Stimulated activated CD8-positive, alpha-beta memory T cell treated with anti-CD3 and anti-CD28 coated beads, Interleukin-4, amount 100 ng/mL, for 4 hours (primary cell): ENCODE data around the gene GATA3.
A peak's percentile ranks its signal among the peaks of the same experiment; 100 is the strongest.

ENCODE experiments used
- DNase-seq, 2 donors: peaks; one replicate each; pipeline ENCODE4 v3.0.0-alpha.2; 2020; ENCODE audit warnings: low read depth in 2 of 2, low spot score in 1 of 2

GATA3 gene

DNA sequence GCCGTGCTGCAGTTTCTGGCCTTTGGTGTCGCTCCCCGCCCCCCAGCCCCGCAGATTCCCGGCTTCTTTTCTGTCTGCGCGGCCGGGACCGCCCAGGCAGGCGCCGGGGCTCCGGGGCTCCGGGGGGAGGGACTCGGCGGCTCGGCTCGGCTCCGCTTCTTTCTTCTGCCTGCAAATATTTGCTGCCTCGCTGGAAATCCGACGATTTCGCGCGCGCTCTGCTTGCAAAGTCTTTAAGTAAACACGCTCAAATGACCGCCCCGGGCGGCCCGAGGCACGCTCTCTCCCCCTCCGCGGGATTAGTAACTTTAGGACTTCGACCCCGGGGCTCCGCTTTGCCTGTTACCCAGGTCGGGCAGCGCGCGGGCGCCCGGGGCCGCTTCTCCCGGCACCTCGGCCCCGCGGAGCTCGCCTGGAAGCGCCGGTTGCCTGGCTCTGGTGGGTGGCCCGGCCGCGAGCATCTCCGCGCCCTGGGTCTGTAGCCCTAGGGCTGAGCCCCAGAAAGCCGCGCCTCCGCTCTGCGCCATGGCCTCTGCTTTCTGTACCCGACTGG is 3.9 kb upstream of the GATA3 start:
- DNase-seq: no peak

DNA sequence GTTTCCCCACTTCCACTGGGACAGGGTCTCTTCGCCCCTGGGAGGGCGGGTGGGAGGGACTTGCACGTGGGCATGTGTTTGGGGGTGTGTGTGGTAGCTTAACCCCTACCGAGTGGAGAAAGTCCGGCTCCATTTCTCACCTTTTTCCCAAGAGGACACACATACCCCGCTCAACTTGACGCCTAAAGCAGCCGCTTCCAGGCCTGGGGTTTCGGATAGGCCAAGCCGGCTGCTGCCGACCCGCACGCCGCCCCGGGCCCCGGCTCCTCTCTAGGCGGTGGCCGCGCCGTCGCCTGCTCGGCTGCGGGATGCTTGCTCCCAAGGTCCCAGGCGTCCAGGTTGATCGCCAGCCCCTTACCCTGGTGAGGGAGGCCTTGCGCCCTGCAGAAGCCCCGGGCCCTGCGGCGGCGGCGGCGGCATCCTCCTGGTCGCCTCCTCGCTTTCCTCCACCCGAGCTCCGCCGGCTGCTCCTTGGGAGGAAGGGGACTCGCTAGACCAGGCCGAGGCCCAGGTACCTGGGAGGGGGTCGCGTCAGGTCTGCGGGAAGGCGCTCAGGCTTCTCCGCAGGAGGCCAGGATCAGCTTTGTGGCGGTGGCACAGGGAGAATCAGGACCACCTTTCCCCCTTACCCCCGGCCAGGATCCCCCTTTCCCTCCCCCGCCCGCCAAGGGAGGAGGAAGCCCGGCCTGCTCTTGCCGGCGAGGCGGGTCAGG is 3.2 kb upstream of the GATA3 start:
- DNase-seq: no peak

DNA sequence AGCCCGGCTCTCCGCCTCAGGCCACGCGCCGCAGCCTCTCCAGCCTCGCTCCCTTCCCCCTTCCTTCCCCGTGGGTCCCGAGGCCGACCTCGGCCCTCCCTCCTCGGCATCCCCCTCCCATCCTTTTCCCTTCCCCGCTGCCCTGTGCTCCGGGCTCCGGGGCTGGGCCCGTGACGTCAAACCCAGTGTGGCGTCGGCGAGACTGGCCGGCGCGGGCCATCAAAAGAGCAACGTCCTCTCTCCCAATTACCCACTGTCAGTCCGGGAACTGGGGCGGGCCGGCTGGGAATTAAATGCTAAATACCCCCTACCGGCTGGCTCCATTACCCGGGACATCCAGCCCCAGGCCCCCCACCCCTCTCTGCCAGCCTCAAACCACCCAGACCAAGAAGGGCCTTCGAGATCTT is 2.6 kb upstream of the GATA3 start:
- DNase-seq: no peak

DNA sequence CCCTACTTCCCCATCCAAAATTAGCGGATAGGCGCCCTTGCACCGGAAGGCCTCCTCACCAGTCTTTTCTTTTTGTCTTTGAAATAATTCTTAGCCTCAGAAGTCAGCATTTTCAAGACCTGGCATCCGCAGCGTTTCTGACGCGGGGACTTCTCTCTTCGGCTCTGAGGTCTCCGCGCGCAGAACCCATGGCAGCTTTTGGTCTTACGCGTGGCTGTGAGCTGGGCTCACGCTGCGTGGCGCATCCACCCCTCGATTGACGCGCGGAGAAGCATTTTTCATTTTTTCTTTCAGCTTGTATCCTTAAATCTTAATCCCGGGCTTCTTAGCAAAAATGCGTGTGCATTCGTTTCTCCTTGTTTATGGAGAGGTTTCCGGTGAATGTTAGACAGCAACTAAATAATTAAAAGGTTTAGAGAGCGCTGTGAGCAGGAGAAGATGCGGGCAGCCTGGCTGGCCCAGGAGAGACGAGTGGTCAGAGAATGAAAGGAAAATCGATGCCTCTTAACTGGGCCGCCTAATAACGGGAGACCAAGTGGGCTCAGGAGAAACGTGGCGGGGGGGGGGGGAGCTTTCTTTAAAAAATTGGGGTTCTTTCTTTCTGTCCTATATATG is 2.0 kb upstream of the GATA3 start:
- DNase-seq: no peak

DNA sequence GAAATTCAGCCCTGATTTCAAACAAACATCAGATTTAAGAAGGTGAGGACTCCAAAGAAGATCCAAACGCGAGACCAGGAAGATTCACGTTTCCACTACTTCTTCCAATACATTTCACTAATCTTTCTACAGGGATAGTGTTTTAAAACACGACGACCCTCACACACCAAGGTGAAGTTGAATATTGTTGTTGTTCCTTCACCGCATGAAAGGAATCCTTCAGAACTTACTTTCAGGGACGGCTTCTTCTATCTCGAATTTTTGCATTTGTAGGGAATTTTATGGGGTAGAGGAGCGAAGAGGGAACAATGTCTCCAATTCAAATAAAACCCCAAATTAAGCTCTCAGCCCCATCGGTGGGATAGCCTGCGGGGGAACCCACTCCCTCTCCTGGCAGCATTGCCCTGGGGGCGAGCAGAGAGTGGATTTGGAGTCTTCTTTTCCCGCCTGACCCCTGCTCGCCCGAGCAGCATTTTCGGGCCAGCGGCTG is 1.5 kb upstream of the GATA3 start:
- DNase-seq: no peak

DNA sequence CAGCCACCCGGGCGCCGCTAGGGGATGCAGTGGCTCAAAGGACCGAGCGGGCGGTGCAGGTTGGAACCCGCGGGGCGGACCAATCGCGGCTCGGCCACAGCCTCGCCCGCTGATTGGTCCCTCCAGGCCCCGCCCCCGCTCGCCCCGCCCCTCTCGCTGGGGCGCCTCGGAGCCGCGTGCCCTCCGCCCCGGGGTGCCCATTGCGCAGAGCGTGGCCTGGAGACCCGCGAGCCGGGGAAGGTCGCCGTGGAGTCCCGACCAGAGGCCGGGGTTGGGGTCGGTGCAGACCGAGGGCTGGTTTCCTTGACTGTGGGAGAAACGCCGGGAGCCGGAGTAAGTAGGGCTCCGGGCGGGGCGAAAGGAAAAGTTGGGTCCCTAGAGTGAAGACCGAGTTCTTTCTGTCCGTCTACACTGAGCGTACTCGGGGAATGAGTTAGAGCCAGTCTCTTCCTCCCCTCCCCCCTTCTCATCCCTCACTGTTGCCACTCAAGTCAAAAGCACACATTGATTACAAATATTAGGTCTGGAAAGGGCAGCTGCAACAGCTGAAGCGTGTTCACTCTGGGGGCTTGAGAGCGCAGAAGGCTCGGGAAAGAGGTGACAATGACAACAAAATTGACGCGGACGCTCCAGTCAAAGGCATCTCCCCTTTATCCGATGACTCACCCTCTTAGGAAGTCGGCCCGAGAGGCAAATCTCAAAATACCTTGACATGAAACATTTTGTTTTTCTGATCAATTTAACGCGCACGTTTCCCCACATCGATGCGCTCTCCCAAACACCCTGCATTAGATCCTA is 843 bp upstream of the GATA3 start:
- peak; percentile 90 to 93 for DNase-seq

DNA sequence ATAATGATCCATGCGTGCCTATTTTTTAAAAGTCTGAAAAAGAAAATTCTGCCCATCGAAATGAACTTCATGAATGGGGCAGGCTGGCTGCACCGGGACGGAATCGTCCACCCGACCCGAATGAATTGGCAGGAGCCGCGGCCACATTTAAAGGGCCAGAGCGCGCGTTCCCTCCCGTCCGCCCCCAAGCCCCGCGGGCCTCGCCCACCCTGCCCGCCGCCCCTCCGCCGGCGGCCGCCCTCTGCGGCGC is 319 bp upstream of the GATA3 start:
- no peak for DNase-seq

DNA sequence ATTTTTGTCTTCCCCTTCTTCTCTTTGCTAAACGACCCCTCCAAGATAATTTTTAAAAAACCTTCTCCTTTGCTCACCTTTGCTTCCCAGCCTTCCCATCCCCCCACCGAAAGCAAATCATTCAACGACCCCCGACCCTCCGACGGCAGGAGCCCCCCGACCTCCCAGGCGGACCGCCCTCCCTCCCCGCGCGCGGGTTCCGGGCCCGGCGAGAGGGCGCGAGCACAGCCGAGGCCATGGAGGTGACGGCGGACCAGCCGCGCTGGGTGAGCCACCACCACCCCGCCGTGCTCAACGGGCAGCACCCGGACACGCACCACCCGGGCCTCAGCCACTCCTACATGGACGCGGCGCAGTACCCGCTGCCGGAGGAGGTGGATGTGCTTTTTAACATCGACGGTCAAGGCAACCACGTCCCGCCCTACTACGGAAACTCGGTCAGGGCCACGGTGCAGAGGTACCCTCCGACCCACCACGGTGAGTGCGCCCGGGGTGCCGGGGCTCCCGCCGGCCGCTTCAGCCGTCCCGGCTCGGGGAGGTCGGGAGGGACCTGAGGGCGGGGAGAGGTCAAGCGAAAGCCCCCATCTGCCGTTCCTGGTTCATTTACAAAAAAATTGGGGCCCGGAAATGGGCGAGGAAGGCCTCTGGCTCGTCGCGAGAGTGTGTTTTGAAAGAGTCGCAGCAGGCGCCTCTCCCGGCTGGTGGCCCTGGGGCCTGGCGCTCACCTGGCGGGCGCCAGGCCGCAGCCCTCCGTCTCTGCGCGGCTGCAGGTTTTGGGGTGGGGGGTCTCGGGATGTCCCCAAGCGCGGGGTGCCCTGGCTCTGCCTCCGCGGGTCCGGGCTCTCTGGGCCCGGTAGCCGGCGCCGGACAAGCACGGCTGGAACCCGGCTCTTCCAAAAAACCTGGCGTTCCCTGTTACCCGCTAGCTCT is 1.2 kb downstream of the GATA3 start:
- DNase-seq: no peak

DNA sequence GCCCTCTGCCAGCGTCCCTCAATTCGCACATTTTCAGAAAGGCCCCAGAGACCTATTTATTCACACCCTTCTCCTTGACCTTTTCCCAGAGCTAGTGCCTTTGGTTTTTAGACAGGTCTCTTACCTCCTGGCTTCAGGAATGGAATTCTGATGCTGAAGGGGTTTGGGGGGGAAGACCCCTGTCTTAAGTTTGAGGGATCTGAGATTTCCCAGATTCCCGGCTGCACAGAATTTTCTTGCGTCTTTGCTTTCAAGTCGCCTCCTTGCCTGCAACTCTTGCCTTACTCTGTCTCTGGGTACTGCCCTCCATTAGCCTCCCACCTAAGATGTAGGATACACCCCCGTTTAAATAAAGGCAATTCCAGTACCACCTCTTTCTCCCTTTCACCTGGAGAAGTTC is 1.9 kb downstream of the GATA3 start:
- no peak for DNase-seq

DNA sequence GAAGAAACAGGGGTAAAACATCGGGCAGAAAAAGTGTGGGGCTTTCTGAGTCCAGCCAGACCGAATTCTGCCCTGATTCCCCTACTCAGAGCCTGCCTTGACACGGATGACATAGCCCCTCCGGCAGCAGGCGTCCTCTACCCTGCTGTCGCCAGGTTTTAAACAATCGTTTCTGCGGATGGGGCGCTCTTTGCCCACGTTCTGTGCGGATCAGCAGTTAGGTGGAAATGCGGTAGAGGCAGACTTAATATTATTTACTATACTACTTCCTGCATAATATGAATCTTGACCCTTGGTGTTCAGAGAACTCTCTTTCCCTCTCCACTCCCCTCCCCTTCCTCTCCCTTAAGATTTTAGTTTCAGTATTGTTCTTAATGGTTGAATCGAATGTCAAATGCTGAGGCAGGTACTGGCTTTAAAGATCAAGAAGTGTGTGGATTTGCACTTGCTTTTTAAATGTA is 2.4 kb downstream of the GATA3 start:
- no peak for DNase-seq

DNA sequence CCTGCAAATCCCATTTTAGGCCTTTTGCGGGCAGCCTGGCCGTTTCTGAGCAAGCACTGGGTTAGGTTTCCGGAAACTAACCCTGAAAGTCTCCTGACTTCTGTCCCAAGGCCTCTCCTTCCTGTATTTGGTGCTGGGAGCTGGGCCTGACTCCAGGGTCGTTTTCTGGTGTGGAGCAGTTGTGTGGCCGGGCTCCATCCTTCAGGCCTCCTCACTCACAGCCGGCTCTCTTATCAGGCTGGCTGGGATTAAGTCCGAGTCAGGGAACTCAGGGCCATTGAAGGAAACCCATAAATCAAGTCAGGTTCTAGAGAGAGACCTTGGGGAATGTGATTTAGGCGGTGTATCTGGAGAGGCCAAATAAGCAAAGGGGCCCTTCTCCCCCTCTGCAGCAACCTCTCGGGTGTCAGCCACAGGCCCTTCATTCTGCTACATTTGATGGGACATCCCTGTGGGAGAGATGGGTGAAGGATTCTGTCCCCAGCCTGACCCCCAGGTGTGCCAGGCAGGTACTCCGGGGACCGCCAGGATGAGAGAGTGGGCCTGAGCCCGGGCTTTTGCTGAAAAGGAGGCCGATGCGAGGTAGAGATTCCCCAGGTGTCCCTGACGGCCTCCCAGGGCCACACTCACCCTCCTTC is 3.3 kb downstream of the GATA3 start:
- no peak for DNase-seq

DNA sequence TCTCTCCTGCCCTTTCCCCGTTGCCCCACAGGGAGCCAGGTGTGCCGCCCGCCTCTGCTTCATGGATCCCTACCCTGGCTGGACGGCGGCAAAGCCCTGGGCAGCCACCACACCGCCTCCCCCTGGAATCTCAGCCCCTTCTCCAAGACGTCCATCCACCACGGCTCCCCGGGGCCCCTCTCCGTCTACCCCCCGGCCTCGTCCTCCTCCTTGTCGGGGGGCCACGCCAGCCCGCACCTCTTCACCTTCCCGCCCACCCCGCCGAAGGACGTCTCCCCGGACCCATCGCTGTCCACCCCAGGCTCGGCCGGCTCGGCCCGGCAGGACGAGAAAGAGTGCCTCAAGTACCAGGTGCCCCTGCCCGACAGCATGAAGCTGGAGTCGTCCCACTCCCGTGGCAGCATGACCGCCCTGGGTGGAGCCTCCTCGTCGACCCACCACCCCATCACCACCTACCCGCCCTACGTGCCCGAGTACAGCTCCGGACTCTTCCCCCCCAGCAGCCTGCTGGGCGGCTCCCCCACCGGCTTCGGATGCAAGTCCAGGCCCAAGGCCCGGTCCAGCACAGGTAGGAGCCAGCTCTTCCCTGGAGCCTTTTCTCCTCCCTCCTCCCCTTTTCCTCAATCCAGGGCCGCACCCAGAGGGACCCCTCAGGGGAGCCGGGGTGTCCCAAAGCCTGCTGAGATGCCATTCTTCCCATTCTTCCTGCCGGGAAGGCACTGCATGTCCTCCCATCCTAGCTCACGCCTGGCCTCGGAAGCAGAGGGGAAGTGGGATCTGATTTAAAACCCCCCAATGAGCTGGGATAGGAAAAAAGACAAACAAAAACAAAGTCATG is 4.0 kb downstream of the GATA3 start:
- DNase-seq: no peak

DNA sequence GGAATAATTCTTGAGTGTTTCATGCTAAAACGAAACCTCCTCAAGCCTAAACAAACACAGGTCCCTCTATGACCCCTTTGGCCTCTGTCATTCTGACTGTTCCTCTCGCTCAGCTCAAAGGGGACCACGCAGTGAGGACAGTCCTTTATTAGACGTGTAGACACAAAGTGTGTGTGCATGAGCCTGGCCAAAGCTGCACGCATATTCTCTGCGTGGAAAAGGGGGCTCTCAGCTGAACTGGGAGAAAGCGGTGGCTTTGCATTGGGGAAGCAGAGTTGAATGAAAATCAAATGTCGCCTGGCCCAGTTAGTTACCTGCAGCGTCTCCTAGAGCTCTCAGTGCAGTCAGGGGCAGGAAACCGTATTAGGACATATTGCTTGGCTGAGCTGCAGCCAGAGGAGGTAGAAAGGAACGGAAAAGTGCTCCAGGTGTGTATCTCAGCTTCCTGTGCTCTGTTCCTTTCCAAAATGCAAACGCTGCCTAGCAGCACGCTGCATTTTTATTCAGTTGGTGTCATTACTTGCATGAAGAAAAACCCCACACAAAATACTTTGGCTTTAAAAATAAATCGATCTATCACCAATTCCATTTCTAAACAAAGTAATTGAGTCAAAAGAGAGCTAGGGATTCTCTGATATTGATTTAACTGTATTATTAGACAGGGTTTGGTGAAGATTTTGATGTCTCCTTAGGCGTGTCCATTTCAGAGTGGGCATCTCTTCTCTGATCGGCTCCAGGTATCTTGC is 4.9 kb downstream of the GATA3 start:
- no peak for DNase-seq

DNA sequence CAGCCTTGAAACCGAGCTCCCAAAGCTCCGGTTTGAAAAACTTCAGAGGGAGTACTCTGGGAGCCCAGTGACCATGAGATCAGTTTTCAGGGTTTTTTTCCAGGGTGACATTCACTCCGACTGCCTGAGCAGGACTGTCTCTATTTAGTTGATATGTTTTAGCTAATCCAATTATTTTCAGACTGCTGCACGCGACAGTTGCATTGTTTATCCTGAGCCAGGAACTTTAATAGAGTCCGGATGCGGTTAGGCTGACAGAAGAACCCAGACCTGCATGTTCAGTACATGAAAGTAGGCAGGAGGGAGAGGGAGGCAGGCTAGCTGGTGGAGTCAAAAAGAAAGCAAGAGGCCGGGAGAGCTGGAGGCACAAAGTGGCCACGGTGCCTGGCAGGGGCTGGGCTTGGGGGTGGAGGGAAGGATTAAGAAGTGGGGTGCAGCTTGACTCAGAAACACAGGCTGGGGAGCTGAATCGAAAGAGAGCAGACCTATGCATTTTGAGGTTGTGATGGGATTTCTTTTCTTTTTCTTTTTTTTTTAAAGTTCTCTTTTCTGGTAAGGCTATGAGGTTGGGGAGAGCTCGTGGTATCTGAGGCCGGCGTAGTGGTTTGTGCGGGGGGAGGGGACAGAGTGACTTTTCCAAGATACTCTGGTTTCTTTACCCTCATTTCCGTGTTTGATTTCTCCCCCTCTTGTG is 5.7 kb downstream of the GATA3 start:
- no peak for DNase-seq

DNA sequence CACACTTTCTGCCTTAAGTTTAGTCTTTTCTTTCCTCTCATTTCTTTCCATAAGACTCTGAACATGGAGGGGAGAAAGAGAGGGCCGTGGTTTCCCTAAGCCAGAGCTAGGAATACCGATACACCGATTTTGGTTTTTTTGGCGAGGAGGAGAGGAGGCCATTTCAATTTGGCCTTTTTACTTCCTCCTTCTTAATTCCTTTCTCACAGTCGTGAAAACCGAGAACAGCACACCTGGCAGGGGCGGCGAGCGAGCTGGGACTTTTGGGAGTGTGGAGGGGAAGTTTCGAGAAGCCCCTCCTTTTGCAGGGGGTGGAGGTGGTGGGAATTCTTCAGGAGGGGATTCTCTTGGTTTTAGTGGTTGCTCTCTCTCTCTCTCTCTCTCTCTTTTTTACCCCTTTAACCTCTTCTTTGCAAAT is 6.2 kb downstream of the GATA3 start:
- DNase-seq: no peak

DNA sequence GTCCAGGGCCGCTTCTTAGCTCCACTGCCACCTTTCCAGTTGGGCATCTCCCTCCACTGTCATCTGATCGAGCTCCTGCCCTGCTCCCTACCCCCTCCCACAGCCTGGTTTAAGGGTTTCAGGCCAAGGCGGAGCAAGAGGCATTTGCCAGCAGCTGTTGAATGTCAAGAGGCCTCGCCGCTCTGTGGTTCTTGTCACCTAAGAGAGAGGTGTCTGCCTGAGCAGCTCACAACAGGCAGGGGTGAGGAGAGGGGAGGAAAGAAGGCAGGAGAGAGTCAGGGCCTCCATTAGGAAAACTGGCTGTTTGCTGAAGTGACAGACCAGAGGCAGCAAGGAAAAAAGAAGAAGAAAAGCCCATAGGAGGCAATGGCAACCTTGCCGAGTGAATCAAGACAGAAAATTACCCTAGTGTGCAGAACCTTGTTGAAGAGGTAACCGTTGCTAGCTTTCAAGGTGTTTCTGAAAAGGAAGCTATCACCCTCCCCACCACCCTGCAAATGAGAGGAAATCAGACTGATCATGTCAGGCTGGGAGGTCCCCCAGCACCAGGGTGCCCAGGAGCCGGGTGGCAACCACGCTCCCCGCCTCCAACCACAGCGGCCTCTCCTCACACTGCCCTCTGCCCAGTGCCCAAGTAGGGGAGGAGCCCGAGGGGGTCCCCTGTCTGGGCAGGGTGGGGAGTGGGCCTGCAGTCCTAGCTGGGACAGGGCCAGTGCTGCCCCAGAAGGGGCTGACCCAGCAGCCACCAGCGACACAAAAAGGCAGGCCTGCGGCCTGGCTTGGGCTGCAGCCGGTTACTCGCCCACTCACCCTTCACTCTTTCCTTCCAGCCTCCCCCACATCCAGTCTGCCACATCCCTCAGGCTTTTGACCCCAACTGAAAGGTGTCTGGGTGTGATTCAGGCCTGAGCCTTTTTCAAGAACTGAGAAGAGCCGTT is 7.1 kb downstream of the GATA3 start:
- no peak for DNase-seq
